ENCODE results near the gene YARS1.

The YARS1 gene

DNA sequence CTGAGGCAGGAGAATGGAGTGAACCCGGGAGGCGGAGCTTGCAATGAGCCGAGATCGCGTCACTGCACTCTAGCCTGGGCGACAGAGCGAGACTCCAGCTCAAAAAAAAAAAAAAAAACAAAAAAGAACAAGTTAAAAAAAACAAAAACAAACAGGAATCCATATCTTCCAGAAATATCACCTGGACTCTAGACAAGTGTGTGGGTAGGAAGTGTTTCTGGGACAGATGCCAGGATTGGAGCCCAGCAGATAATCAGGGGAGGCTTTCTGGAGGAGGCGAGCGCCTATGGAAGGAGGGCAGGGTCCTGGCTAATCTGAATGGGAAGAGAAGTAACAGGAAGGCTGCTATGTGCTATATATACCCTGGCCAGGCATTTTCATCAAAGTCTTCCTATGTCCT, 71.0 kb downstream of the YARS1 start:
- DNase-seq (ENCODE audit: low read depth in 2 of 2, low spot score in 1 of 2) = no peak

DNA sequence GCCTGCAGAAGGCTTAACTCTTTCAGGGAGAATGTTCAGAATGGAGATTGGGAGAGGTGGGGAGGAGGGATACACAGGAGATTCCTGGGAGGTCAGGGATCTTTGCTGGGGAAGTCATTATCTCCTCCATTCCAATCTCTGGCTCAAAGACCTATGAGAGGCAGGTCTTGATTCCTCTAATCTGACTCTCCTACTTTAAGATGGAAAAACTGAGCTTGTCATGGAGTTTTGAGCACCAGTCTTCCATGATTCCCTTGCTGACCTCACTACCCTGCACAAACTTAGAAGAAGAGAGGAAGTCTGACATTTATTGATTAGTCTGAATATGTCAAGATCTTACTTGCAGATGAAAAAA, 73.1 kb downstream of the YARS1 start:
- no peak for DNase-seq (ENCODE audit: low read depth in 2 of 2, low spot score in 1 of 2)

DNA sequence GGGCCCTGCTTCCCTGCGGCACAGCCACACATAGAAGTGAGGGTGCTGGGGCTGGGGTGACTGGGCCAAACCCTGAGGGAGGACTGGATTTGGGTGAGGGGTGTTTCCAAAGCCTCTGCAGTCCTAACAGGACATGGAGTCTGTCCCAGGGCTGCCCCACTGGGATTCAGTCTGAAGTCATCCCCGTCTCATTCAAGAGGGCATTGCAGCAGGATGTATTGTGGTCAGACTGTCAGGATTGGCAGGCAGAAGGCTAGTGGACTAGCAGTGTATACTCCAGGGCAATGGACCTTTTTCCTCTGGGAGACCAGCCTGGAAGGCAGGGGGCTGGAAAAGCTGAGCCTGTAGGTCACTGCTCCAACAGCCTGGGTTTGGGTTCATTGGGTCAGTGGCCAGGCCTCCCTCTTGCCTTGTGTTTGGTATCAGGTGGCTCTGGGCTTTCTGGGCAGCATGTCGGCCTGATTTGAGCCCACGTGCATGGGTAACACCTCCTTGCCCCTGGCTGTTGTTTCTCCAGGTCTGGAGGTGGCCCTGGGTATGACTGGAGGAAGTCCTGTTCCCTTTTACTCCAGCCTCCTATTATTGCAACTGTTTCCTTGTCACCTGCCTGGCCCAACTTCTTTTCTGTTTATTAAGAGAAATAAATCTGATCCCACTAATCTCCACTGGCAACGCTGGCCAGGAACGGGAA, 73.6 kb downstream of the YARS1 start:
- DNase-seq (ENCODE audit: low read depth in 2 of 2, low spot score in 1 of 2) = no peak

DNA sequence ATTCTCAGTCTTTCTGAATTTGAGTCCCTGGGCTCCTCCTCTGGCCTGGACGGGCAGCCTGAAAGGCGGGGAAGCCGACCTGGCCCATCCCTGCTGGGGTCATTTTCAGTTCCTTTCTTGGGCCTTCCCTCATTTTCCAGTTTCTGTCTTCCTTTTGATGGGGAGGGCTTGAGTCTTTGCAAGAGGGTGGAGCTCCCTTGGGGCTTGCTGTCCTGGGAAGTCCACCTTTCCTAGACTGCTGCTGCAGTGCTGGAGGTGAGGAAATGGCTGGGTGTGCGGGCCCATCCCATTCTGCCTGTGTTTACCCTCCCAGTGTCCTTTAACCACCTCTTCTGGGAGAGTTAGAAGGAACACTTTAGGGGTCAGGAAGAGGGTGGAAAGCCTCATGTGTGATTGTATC, 74.2 kb downstream of the YARS1 start:
- DNase-seq (ENCODE audit: low read depth in 2 of 2, low spot score in 1 of 2) = no peak

DNA sequence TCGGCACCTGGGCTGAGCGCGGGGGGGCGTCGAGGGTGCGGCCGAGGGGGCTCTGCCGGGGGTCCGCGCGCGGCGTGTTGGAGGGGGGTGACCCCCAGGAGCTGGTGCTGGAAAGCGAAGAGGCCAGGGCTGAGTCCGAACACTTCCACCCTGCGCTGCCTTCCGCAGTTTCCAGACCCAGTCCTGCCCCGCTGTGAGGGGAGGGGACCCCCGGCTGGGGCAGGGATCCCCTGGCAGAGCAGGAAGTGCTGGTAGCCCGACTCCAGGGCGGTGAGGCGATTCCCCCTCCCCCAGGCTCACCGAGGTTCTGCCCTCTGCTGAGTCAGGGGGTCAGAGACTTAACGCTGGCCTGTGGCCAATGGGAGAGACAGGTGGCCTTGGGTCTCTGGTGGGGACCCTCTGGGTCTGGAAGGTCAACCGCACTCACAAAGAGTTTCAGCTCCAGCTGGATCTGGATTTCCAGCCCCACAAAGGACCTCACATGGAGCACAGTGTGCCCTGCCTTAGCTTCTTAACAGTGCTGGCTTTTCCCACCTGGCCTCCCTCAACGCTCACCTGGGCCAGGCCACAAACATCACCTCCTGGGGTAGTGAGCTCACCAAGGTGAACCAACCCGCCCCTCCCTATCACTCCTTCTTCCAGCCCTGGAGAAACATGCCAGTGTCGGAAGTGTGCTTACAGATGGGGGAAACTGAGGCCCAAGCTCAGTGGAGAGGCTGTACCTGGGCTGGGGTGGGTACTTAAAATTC, 74.8 kb downstream of the YARS1 start:
- no peak for DNase-seq (ENCODE audit: low read depth in 2 of 2, low spot score in 1 of 2)

DNA sequence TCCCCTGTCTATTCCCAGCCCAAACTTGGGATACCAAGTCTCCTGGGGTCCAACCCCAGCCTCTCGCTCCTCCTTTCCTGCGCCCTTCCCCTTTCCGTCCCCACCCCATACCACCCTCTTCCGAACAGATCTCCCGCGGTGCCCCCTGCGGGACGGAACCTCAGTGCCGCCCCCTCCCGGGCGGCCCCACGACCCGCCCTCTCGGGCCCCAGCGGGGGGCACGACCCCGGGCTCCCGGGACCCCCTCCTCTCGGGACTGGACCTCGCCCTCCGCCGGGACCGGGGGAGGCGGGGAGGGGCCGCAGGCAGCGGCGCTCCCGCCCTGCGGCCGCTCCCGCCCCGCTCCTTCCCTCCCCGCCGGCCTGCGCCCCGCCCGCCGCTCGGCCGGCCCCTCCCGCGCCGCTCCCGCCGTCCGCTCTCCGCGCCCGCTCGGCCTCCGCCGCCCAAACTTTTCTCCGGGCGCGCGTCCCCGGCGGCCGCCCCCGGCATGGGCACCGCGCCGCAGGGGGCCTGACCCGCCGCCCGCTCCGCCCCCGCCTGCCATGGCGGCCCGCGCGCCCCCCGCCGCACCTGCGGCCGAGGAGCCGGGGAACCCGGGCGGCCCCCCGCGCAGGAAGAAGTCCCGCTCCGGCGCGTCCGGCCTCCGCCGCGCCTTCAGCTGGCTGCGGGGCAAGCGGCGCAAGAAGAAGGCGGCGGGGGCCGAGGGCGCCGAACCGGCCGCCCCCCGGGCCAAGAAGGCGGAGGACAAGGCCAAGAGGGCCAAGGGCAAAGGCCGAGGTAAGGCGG, 75.6 kb downstream of the YARS1 start:
- DNase-seq (ENCODE audit: low read depth in 2 of 2, low spot score in 1 of 2) = no peak

DNA sequence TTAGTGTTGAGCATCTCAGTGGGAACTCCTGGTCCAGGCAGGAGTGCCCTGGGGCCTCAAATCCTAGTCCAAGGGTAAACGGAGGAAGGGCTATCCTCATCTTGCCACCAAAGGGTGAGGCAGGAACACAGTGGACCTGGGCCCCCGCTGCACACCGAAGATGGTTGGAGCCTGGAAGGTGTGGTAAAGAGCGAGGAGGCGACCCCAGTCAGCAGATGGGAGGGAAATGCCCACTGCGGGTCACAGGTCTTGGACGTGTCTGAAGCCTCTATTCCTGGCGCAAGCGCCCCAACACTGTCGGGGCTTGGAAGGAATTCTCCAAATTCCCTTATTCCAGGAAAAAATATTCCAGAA, 76.1 kb downstream of the YARS1 start:
- no peak for DNase-seq (ENCODE audit: low read depth in 2 of 2, low spot score in 1 of 2)

DNA sequence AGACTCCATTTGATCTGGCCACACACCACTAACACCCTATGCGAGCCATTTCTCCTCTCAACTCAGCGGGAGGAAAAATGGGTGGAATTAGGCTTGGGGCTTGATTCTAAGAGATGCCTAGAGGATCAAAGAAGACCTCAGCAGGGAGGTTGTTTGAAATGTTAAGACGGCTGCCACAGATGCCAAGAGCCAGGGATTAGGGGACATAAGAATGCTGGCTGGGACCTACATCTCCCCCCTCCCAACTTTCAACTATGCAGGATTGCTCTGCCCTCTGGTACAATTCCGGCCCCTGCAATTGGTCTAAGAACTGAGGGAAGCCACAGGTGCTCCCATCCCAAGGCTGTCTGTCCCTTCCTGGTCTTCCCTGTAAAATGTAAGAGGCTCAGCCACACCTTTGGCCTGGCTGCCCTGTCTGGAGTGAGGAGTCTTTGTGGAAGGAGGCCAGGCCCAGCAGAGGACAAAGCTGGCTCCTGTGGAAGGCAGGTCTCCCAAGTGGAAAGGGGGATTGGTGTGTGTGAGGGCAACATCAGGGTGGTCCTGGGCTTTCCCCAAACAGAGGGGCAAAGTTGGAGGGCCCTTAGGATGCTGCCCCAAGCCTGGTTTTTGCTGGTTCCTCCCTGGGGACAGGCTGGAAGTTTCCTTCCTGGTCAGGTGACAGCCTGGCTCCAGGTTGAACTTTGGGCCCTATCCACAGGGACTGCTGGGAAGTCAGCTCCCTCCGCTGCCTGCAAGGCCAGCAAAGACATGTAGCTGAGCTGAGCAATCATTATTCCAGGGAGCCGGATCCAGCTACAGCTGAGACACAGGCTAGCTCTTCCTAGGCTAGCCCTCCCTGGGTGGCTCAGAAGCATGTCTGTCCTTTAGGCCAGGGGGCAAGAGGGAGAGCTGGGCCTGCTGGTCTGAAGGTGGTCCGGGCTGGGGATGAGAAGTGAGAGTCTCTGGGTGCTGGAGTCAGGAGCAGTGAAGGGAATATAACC, 80.1 kb downstream of the YARS1 start:
- DNase-seq (ENCODE audit: low read depth in 2 of 2, low spot score in 1 of 2) = no peak

DNA sequence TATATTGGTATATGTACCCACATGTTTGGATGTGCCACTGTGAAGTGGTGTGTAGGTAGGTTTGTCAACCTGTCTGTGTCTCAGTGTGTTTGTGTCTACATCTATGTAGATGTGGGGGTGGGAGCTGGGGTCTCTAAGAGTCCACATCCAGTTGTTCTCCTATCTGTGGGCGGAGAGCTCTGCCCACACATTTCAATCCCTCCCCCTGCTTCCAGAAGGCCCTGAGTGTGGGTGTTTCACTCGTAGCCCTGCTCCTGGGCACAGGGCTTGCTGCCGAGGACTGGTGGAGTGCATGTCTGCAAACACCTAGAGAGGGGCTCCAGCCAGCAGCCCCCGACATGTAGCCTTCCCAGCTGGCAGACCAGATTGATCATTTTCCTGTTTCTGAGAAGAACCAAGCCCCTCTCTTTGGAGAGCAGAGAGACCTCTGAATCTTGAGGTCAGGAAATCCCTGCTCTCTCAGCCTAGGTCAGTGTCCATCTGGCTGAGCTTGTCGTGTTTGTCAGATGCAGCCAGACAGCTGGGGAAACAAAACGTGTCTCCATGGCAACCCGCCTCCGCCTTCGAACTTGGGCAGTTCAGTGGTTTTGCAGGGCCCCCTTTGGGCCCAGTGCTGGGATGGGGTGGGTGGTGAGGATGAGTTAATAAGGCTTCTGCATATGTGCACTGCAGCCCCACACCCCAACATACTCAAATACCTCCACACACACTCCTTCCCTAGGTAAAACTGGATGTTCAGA, 83.4 kb downstream of the YARS1 start:
- DNase-seq (ENCODE audit: low read depth in 2 of 2, low spot score in 1 of 2) = no peak

DNA sequence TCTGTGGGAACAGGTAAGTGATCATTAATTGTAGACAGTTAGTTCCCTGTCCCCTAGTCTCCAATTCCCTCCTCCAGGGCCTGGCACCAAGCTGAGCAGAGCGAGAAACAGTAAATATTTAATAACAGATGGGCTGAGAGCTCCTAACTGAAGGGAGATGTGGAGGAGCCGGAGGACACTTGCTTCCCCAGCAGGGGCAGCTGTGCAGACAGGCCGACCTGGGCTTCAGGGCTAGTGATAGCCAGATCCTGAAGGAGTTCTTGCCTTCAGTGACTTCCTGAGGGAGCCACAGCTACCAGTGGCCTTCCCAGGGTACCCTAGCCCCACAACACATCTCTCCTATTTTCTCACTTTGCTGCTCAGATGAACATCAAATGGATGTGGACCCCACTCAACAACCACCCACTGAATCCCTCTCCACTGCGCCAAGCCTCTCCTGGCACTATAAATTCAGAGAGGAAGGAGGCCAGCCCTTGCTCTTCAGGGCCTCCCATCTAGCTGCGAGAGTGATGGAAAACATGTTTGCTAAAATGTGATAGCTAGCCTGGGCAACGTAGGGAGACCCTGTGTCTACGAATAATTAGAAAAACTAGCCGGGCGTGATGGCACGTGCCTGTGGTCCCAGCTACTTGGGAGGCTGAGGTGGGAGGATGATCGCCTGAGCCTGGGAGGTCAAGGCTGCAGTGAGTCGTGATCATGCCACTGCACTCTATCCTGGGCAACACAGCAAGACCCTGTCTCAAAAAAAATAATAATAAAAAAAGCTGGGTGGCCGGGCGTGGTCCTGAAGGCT, 87.7 kb downstream of the YARS1 start:
- DNase-seq (ENCODE audit: low read depth in 2 of 2, low spot score in 1 of 2) = no peak

DNA sequence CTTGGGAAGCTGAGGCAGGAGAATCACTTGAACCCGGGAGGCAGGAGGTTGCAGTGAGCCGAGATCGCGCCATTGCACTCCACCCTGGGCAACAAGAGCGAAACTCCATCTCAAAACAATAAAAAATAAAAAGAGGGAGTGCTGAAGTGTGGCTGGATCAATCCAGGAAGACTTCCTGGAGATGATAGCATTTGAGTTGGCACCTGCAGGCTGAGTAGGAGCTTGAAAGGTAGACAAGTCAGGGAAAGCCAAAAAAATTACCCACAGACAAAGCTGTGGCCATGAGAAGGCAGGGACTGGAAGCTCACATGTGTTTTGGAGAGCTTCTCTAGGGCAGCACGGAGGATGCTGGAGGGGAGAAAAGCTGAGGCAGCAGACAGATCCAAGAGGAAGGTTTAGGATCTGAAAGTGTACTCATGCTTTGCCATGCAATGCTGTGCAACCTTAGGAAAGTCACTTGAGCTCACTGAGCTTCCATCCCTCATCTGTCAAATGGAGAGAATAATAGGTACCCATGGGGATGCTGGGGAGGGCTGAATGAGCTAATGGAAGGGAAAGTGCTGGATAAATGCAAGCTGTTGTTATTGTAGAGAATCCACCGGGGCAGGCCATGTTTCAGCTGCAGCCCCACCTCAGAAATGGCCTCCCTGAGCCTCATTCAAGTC, 88.6 kb downstream of the YARS1 start:
- no peak for DNase-seq (ENCODE audit: low read depth in 2 of 2, low spot score in 1 of 2)

DNA sequence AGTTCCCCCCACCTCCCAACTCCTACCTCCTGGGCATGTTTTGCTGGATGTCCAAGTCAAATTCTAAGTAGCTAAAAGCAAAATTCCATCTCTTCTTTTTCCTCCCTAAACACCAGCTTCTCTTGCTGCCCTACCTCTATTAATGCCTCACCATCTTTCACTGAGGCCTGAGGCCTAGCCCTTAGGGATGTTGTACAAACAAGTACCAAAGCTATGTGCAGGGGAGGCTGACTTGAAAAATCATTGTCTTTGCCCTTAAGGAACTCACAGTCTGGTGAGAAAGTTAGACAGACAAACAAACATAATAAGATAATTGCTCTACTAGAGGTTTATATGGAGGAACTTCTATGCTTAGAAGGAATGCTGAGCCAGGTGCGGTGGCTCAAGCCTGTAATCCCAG, 89.3 kb downstream of the YARS1 start:
- no peak for DNase-seq (ENCODE audit: low read depth in 2 of 2, low spot score in 1 of 2)

DNA sequence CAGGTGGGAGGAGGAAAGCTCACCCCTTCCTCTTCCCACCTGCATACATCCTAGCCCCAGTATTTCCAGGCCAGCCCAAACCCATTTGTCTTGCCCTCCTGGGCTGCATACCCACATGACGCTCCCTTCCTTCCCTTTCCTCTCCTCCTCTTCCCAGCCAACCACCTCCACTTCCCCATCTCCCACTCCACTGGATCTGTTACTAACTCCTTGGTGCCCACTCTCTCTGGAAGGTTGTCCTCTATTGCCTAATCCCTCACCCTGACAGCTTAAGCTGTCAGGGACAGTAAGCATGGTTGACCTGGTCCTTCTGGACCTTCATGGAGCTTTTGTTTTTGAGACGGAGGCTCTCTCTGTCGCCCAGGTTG, 91.6 kb downstream of the YARS1 start:
- DNase-seq (ENCODE audit: low read depth in 2 of 2, low spot score in 1 of 2) = no peak
